Measurements from ENCODE around the gene CAPG. TPM values are rescaled to one million over a fixed set of nuclear protein-coding genes. Genes with fewer than 3 reads are reported as not detected.

The CAPG gene
- total RNA-seq, 6 experiments from 2014 or later = 10.7 to 49.6 (median 13.6) TPM

GRCh38 chr2:85447222-85447585, 37.0 kb upstream of the CAPG start:
- Mint-ChIP-seq H3K4me1 (ENCODE audit: low read depth) (peaks cover 24% of the 10 kb centered on the region), H3K9me3 (no peaks in the 10 kb centered on the region), H3K4me3 (no peak overlapping the region), H3K36me3 (ENCODE audit: low read depth) (no peaks in the 10 kb centered on the region), H3K27me3 (ENCODE audit: insufficient read depth) (peaks cover 3% of the 10 kb centered on the region; the same call in 1 of the 2 replicates), H3K27ac (no peak overlapping the region; the same call in 1 of the 2 replicates)
- TF ChIP-seq CTCF (IDR thresholded peaks at IDR 0.05) = no peak
- no peak for DNase-seq

DNA sequence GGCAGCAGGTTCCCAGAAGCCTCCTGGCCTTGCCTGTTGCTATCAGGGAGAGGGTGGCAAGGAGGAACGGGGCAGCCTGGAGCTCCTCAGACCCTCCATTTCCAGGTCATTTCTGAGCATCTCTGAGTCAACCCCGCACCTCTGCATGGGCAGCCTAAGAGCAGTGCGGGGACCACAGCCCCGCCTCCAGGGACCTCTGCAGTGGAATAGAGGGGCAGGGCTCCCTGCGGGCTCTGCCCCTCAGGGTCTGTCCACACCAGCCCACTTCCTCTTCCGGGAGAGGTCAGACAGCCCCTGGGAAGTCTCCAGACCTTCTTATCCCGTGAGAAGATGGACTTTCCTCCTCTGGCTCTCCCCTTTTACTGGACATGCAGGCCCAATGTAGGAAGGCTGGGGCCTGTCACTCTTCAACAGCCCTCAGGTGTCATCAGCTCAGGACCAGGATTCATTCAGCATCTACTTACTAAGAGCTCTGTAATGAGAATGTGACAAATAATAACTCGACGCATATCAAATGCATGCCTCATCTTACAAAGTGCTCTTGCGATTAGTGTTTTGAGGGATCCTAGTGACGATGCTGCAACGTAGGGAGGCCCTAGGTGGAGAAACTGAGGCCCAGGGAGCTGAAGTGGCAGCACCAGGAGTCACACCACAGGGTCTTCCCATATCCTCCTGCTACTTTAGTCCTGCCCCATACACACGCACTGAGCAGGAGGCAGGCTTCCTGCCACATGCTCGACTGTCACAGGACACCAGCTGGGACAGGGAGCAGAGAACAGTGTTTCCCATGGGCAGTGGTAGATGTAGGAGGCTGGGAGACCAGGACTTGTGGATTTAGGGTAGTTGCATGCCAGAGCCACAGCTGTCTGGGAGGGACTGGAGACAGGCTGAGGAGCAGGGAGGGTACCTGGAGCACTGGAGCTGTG, 36.4 kb upstream of the CAPG start:
- peaks cover 2% of the 10 kb centered on the region; the same call in 1 of the 2 replicates for H3K27me3 Mint-ChIP-seq (ENCODE audit: insufficient read depth)
- no peak for TF ChIP-seq CTCF (IDR thresholded peaks at IDR 0.05)
- no peaks in the 10 kb centered on the region for H3K9me3 Mint-ChIP-seq
- no peak for DNase-seq
- H3K4me3 Mint-ChIP-seq = no peak overlapping the region
- no peaks in the 10 kb centered on the region for H3K36me3 Mint-ChIP-seq (ENCODE audit: low read depth)
- H3K27ac Mint-ChIP-seq = peak overlapping the region; percentile 86
- peaks cover 24% of the 10 kb centered on the region for H3K4me1 Mint-ChIP-seq (ENCODE audit: low read depth)

- peak; percentile 33 for DNase-seq
- H3K36me3 Mint-ChIP-seq (ENCODE audit: low read depth) = no peaks in the 10 kb centered on the region
- H3K27me3 Mint-ChIP-seq (ENCODE audit: insufficient read depth) = peaks cover 1% of the 10 kb centered on the region; the same call in 1 of the 2 replicates
- no peak for TF ChIP-seq CTCF (IDR thresholded peaks at IDR 0.05)
- H3K9me3 Mint-ChIP-seq = no peaks in the 10 kb centered on the region
- peak overlapping the region; percentile 86 for H3K27ac Mint-ChIP-seq
- H3K4me3 Mint-ChIP-seq = no peak overlapping the region
- peaks cover 24% of the 10 kb centered on the region for H3K4me1 Mint-ChIP-seq (ENCODE audit: low read depth)
Observed at GRCh38 chr2:85445316-85446295, 35.4 kb upstream of the CAPG start.

GRCh38 chr2:85444629-85445172, 34.5 kb upstream of the CAPG start:
- no peaks in the 10 kb centered on the region for H3K36me3 Mint-ChIP-seq (ENCODE audit: low read depth)
- no peaks in the 10 kb centered on the region for H3K9me3 Mint-ChIP-seq
- H3K4me3 Mint-ChIP-seq = no peak overlapping the region
- H3K27me3 Mint-ChIP-seq (ENCODE audit: insufficient read depth) = peaks cover 1% of the 10 kb centered on the region; the same call in 1 of the 2 replicates
- peaks cover 24% of the 10 kb centered on the region for H3K4me1 Mint-ChIP-seq (ENCODE audit: low read depth)
- no peak for DNase-seq
- TF ChIP-seq CTCF (IDR thresholded peaks at IDR 0.05) = no peak
- H3K27ac Mint-ChIP-seq = peak overlapping the region; percentile 86

DNA sequence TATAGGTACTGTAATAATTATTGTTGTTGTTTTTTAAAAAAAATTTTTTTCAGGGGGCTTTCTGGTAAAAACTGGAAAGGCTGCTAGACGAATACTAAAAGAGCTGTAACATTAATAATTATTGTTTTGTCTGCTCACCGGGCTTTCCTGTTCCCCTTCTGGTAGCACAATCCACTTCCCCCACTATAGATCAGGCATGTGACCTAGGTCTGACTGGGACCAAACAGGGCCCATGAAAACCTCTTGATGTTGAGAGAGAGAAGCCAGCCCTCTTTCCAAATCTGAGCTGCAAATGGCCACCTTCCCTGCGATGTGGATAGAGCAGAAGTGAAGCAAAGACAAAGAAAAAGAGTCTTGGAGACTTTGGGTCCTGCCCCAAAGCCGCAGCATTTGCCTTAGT, 31.7 kb upstream of the CAPG start:
- no peak overlapping the region for H3K27ac Mint-ChIP-seq
- H3K4me3 Mint-ChIP-seq = no peak overlapping the region
- no peaks in the 10 kb centered on the region for H3K36me3 Mint-ChIP-seq (ENCODE audit: low read depth)
- H3K27me3 Mint-ChIP-seq (ENCODE audit: insufficient read depth) = peaks cover 1% of the 10 kb centered on the region
- H3K9me3 Mint-ChIP-seq = no peaks in the 10 kb centered on the region
- TF ChIP-seq CTCF (IDR thresholded peaks at IDR 0.05) = no peak
- no peak for DNase-seq
- H3K4me1 Mint-ChIP-seq (ENCODE audit: low read depth) = peaks cover 29% of the 10 kb centered on the region
